ENCODE data around the gene CDIPT.
"Not testable (repeated sequence)": the region's sequence is repeated elsewhere in the genome, so short reads cannot be mapped to it uniquely, and the experiment has no call there.

The CDIPT gene

GRCh38 chr16:29862884-29863668 lies at the start of gene CDIPT:
Gene CDIPT (minus strand): TSS chr16:29863226. CDS start chr16:29862857, 369 bp downstream.
- in situ Hi-C loops (cut with MboI; ENCODE audit: low sequenced_read_pairs) = no loop called here

GRCh38 chr16:29912087-29912486 lies 49.1 kb upstream of the CDIPT start:
- in situ Hi-C loops (cut with MboI; ENCODE audit: low sequenced_read_pairs) = no loop called here

GRCh38 chr16:29911676-29912010 lies 48.6 kb upstream of the CDIPT start:
- in situ Hi-C loops (cut with MboI; ENCODE audit: low sequenced_read_pairs) = no loop called here

- in situ Hi-C loops (cut with MboI; ENCODE audit: low sequenced_read_pairs) = no loop called here
These were observed 48.0 kb upstream of the CDIPT start for GRCh38 chr16:29910819-29911675.

- in situ Hi-C loops (cut with MboI; ENCODE audit: low sequenced_read_pairs) = not testable (repeated sequence)
These were observed 46.8 kb upstream of the CDIPT start for GRCh38 chr16:29909851-29910250.

- in situ Hi-C loops (cut with MboI; ENCODE audit: low sequenced_read_pairs) = no loop called here
These were observed 46.4 kb upstream of the CDIPT start for GRCh38 chr16:29909391-29909790.

GRCh38 chr16:29908719-29909220 lies 45.7 kb upstream of the CDIPT start:
- in situ Hi-C loops (cut with MboI; ENCODE audit: low sequenced_read_pairs) = no loop called here

GRCh38 chr16:29907973-29908372 lies 44.9 kb upstream of the CDIPT start:
- in situ Hi-C loops (cut with MboI; ENCODE audit: low sequenced_read_pairs) = no loop called here

GRCh38 chr16:29906520-29907244 lies 43.7 kb upstream of the CDIPT start:
- in situ Hi-C loops (cut with MboI; ENCODE audit: low sequenced_read_pairs) = no loop called here

GRCh38 chr16:29905668-29906067 lies 42.6 kb upstream of the CDIPT start:
- in situ Hi-C loops (cut with MboI; ENCODE audit: low sequenced_read_pairs) = no loop called here

GRCh38 chr16:29904947-29905346 lies 41.9 kb upstream of the CDIPT start:
- in situ Hi-C loops (cut with MboI; ENCODE audit: low sequenced_read_pairs) = no loop called here

- in situ Hi-C loops (cut with MboI; ENCODE audit: low sequenced_read_pairs) = no loop called here
These were observed 40.6 kb upstream of the CDIPT start for GRCh38 chr16:29903590-29903989.

- in situ Hi-C loops (cut with MboI; ENCODE audit: low sequenced_read_pairs) = no loop called here
These were observed 38.5 kb upstream of the CDIPT start for GRCh38 chr16:29901607-29901945.

GRCh38 chr16:29900888-29901606 lies 38.0 kb upstream of the CDIPT start:
- in situ Hi-C loops (cut with MboI; ENCODE audit: low sequenced_read_pairs) = no loop called here

- in situ Hi-C loops (cut with MboI; ENCODE audit: low sequenced_read_pairs) = no loop called here
These were observed 37.3 kb upstream of the CDIPT start, which contains the start of gene ASPHD1 for GRCh38 chr16:29900102-29900887. Gene ASPHD1 (plus strand): TSS chr16:29900488. CDS start chr16:29900972, 484 bp downstream.

- in situ Hi-C loops (cut with MboI; ENCODE audit: low sequenced_read_pairs) = no loop called here
These were observed 36.6 kb upstream of the CDIPT start, which contains the start of gene SEZ6L2 for GRCh38 chr16:29899516-29900101. Gene SEZ6L2 (minus strand): TSS chr16:29899550. CDS start chr16:29899019, 531 bp downstream.

GRCh38 chr16:29898804-29899515 lies 35.9 kb upstream of the CDIPT start:
- in situ Hi-C loops (cut with MboI; ENCODE audit: low sequenced_read_pairs) = no loop called here

GRCh38 chr16:29898135-29898803 lies 35.2 kb upstream of the CDIPT start:
- in situ Hi-C loops (cut with MboI; ENCODE audit: low sequenced_read_pairs) = no loop called here

All from HL-60/S4 treated with phorbol 12-myristate 13-acetate at 8.2 ng/mL for 4 days and 3 days (cell line).